CD8-positive, alpha-beta memory T cell (primary cell): ENCODE measurements around the gene TTF1. TPM values are rescaled to one million over a fixed set of nuclear protein-coding genes. Genes with fewer than 3 reads are reported as not detected.
"Not testable (repeated sequence)": the region's sequence is repeated elsewhere in the genome, so short reads cannot be mapped to it uniquely, and the experiment has no call there.

Experiments
- CTCF ChIA-PET: fragments of 350-600 bp; sonication (Branson Sonifier 250); formaldehyde crosslinking; loops from one replicate; lab custom pipeline; 2021; ENCODE audit warnings: antibody characterized with exemption; lab: Charles Lee
- POLR2A ChIA-PET: fragments of 350-600 bp; sonication (Branson Sonifier 250); formaldehyde crosslinking; loops from one replicate; lab custom pipeline; 2021; ENCODE audit warnings: antibody characterized with exemption; lab: Charles Lee
- DNase-seq, 5 donors: peaks; one replicate each; pipeline versions ENCODE4 v3.0.0 to v3.0.0-alpha.2; 2020 to 2022; ENCODE audit warnings: mixed read lengths in 1 of 5
- H3K27ac ChIP-seq: one replicate; pipeline ENCODE4 v1.7.0; 2013; ENCODE audit warnings: low read depth, mild to moderate bottlenecking, low read length, moderate library complexity
- H3K27me3 ChIP-seq: 2 replicates; pipeline ENCODE4 v1.7.0; 2013; ENCODE audit warnings: low read length, mild to moderate bottlenecking; ENCODE audit not compliant: insufficient read depth, poor library complexity, severe bottlenecking
- H3K36me3 ChIP-seq: 2 replicates; pipeline ENCODE4 v1.7.0; 2013; ENCODE audit warnings: mild to moderate bottlenecking, low read length, moderate library complexity; ENCODE audit not compliant: insufficient read depth
- H3K4me1 ChIP-seq: 2 replicates; pipeline ENCODE4 v1.7.0; 2013; ENCODE audit warnings: mild to moderate bottlenecking, low read length, moderate library complexity; ENCODE audit not compliant: insufficient read depth
- H3K4me3 ChIP-seq: 2 replicates; pipeline ENCODE4 v1.7.0; 2013; ENCODE audit warnings: mild to moderate bottlenecking, low read length
- H3K9me3 ChIP-seq: 2 replicates; pipeline ENCODE4 v1.7.0; 2013; ENCODE audit warnings: mild to moderate bottlenecking, low read length
- H3K27ac Mint-ChIP-seq, 8 donors: one replicate each; pipeline ENCODE4 v1.8.0; 2020 to 2021; ENCODE audit warnings: mixed read lengths in 8 of 8, mild to moderate bottlenecking in 6 of 8, inconsistent platforms in 3 of 8, moderate library complexity in 3 of 8
- H3K27me3 Mint-ChIP-seq, 2 donors: one replicate each; pipeline ENCODE4 v1.8.0; 2020 to 2021; ENCODE audit warnings: mixed read lengths in 2 of 2, mild to moderate bottlenecking in 1 of 2, moderate library complexity in 1 of 2
- H3K36me3 Mint-ChIP-seq, 3 donors: one replicate each; pipeline ENCODE4 v1.8.0; 2020 to 2021; ENCODE audit warnings: mixed read lengths in 3 of 3, inconsistent platforms in 1 of 3, mild to moderate bottlenecking in 1 of 3
- H3K4me1 Mint-ChIP-seq, 3 donors: one replicate each; pipeline ENCODE4 v1.8.0; 2020 to 2021; ENCODE audit warnings: mixed read lengths in 3 of 3, inconsistent platforms in 1 of 3, mild to moderate bottlenecking in 1 of 3
- H3K4me3 Mint-ChIP-seq, 7 donors: one replicate each; pipeline ENCODE4 v1.8.0; 2020 to 2021; ENCODE audit warnings: mixed read lengths in 7 of 7, mild to moderate bottlenecking in 6 of 7, moderate library complexity in 4 of 7, inconsistent platforms in 2 of 7
- H3K9me3 Mint-ChIP-seq, 5 donors: one replicate each; pipeline ENCODE4 v1.8.0; 2020 to 2022; ENCODE audit warnings: mixed read lengths in 5 of 5, mild to moderate bottlenecking in 3 of 5, moderate library complexity in 2 of 5, inconsistent platforms in 1 of 5
- polyA plus RNA-seq: library from polyadenylated mRNA; unstranded; fragments of 300-500 nt; fragmentation: Illumina TruSeq; gene quantifications from one replicate; pipeline ENCODE4 v1.2.3, GENCODE V29; 2021
- total RNA-seq, 2 experiments: library from RNA; stranded (reverse); gene quantifications; one replicate each; pipeline ENCODE4 v1.2.3, GENCODE V29; 2021

Gene TTF1
- total and polyA plus RNA-seq, 3 experiments from 2014 or later: 7.3 to 25.1 (median 23.9) TPM

DNA sequence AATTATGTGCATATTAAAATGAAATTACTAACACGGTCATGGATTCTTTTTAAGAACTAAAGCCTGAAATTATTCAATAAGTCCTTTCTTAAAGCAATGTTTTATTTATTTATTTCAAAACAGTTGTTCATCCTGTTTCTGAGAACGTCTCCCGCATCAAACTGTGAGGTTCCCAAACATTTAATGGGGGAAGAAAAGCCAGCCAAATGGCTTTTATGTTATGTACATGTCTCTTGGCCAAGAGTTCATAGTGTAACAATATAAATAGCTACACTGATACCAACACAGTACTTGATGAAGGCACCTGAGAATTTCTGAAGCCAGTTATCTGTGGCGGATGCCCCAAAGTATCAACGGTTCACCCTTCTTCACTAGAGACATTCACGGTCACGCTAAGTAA, 15.7 kb downstream of the TTF1 start:
- Mint-ChIP-seq H3K9me3 (no peaks in the 10 kb centered on the region), H3K27me3 (no peaks in the 10 kb centered on the region), H3K27ac (peak overlapping the region in 1 of 8 donors; percentile 7), H3K4me1 (no peaks in the 10 kb centered on the region), H3K4me3 (no peak overlapping the region), H3K36me3 (peaks cover 15 to 89% (median 22%) of the 10 kb centered on the region in 3 donors)
- Histone ChIP-seq H3K36me3 (peaks cover 58% of the 10 kb centered on the region), H3K27ac (no peak overlapping the region), H3K9me3 (no peaks in the 10 kb centered on the region), H3K4me3 (no peak overlapping the region), H3K4me1 (no peaks in the 10 kb centered on the region), H3K27me3 (no peaks in the 10 kb centered on the region)
- no peak for DNase-seq
- POLR2A ChIA-PET: interaction anchor here (0.6 kb wide), 1 partner anchor 1205 kb away, joined by 3 read pairs; no protein-coding TSS in a partner anchor
- CTCF ChIA-PET: no interaction called here

DNA sequence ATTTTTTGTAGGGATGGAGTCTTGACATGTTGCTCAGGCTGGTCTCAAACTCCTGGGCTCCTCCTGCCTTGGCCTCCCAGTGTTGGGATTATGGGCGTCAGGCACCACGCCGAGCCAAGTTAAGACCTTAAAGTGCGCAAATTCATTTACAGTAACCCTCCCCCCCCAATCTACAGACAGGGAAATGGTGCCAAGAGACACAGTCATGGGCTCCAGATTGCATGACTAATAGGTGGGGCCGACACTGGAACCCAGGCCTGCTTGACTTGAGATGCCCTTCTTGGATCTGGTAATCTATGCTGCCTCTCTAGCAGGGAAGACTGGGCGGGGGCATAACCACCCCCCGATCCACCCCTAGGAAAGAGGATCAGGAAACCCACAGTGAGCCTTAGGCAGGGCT, 19.5 kb downstream of the TTF1 start:
- no peak overlapping the region for H3K4me3 Mint-ChIP-seq
- peaks cover 55% of the 10 kb centered on the region for H3K36me3 ChIP-seq
- no peaks in the 10 kb centered on the region for H3K27me3 ChIP-seq
- CTCF ChIA-PET: no interaction called here
- H3K27me3 Mint-ChIP-seq: no peaks in the 10 kb centered on the region
- no peaks in the 10 kb centered on the region for H3K9me3 Mint-ChIP-seq
- no peaks in the 10 kb centered on the region for H3K4me1 ChIP-seq
- no peaks in the 10 kb centered on the region for H3K9me3 ChIP-seq
- POLR2A ChIA-PET: no interaction called here
- peaks cover 9 to 90% (median 22%) of the 10 kb centered on the region in 3 donors for H3K36me3 Mint-ChIP-seq
- no peak for DNase-seq
- H3K4me1 Mint-ChIP-seq: peaks cover 11 to 17% (median 16%) of the 10 kb centered on the region in 3 donors
- H3K27ac Mint-ChIP-seq: peak overlapping the region in 1 of 8 donors; percentile 61
- H3K4me3 ChIP-seq: no peak overlapping the region
- H3K27ac ChIP-seq: no peak overlapping the region

DNA sequence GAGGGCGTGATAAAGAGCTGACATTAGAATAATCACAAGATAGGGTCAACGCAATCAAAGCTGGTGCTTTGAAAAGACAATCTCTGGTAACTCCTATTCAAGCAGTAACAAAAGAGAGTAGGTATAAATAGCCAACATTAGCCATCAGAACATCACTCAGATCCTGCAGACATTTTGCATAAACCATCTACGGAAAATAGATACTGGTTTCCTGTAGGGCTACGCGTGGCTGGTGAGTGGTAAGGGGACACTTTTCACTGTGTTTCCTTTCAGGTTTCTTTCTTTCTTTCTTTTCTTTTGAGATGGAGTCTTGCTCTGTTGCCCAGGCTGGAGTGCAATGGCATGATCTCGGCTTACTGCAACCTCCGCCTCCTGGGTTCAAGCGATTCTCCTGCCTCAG, 22.3 kb downstream of the TTF1 start:
- no peaks in the 10 kb centered on the region for H3K4me1 ChIP-seq
- H3K36me3 Mint-ChIP-seq: peaks cover under 1 to 77% (median 13%) of the 10 kb centered on the region in 3 donors

DNA sequence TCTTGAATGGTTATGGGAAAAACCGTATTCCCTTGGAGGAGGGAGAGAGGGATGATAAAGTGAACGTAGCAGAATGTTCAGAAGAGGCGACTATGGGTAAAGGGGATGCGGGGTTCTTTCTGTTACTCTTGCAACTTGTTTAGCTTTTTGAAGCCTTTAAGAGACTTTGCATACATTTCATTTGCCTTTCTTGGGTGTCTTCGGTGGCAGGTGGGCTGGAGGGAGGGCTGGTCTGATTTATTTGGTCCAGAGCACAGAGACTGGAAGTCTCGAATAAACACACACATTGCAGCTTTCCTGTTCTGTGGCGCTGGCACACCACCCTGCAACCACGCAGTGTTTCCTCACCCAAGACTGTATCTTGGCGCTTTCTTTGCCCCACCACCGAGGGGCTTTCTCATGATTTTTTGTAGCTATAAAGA, 23.2 kb downstream of the TTF1 start:
- Mint-ChIP-seq H3K27ac (peak overlapping the region in 4 of 8 donors; percentile 24 to 81 (median 57)), H3K9me3 (no peaks in the 10 kb centered on the region), H3K36me3 (peaks cover 0 to 69% (median 13%) of the 10 kb centered on the region in 3 donors), H3K27me3 (no peaks in the 10 kb centered on the region), H3K4me1 (peaks cover 15 to 23% (median 21%) of the 10 kb centered on the region in 3 donors), H3K4me3 (no peak overlapping the region)
- POLR2A ChIA-PET: no interaction called here
- CTCF ChIA-PET: interaction anchor here (1.2 kb wide), 1 partner anchor 17 kb away, joined by 3 read pairs; no protein-coding TSS in a partner anchor
- Histone ChIP-seq H3K27ac (no peak overlapping the region), H3K4me3 (no peak overlapping the region), H3K9me3 (no peaks in the 10 kb centered on the region), H3K27me3 (no peaks in the 10 kb centered on the region), H3K36me3 (peaks cover 51% of the 10 kb centered on the region), H3K4me1 (no peaks in the 10 kb centered on the region)
- DNase-seq: no peak

More for the DNA sequence above, 22.3 kb downstream of the TTF1 start:
- H3K4me3 Mint-ChIP-seq: no peak overlapping the region
- POLR2A ChIA-PET: no interaction called here
- CTCF ChIA-PET: interaction anchor here (0.6 to 1.2 kb wide), 2 partner anchors 17 to 92 kb away, joined by 3 read pairs; no protein-coding TSS in a partner anchor
- Histone ChIP-seq H3K27ac (no peak overlapping the region), H3K36me3 (peaks cover 48% of the 10 kb centered on the region), H3K27me3 (no peaks in the 10 kb centered on the region), H3K9me3 (no peaks in the 10 kb centered on the region), H3K4me3 (no peak overlapping the region)
- no peak for DNase-seq
- no peaks in the 10 kb centered on the region for H3K27me3 Mint-ChIP-seq
- no peaks in the 10 kb centered on the region for H3K9me3 Mint-ChIP-seq
- H3K4me1 Mint-ChIP-seq: peaks cover 15 to 23% (median 21%) of the 10 kb centered on the region in 3 donors
- H3K27ac Mint-ChIP-seq: peak overlapping the region in 4 of 8 donors; percentile 19 to 57 (median 38)

DNA sequence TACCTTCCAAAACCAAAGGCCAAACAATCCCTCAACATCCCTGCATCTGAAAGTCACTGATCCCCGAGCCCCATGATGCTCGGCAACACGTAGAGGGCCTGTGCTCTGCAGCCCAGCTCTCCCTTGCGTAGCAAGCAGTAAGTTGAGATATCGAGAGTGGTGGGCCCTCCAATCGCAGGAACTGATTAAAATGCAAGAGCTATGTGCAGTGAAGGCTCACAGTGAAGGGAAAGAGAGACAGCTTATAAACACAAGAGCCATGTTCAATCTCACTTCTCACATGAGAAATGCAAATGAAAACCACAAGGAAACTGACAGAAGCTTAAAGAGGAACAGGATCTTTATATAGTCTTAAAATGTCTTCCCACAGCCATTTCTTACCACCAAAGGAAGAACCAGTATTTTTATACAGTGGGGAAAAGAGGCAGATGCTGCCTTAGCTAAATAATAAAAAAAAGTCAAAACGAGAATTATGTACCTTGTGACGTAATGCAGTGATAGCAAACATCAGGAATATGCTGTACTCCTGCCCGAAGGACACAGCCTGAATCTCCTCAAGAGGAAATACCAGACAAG, 24.6 kb downstream of the TTF1 start:
- Histone ChIP-seq H3K36me3 (peaks cover 53% of the 10 kb centered on the region), H3K27ac (no peak overlapping the region), H3K27me3 (no peaks in the 10 kb centered on the region), H3K9me3 (no peaks in the 10 kb centered on the region), H3K4me1 (no peaks in the 10 kb centered on the region), H3K4me3 (no peak overlapping the region)
- ChIA-PET CTCF (no interaction called here), POLR2A (no interaction called here)
- DNase-seq: no peak
- peaks cover 15 to 23% (median 21%) of the 10 kb centered on the region in 3 donors for H3K4me1 Mint-ChIP-seq
- peak overlapping the region in 1 of 8 donors; percentile 24 for H3K27ac Mint-ChIP-seq
- no peaks in the 10 kb centered on the region for H3K27me3 Mint-ChIP-seq
- H3K4me3 Mint-ChIP-seq: no peak overlapping the region
- H3K36me3 Mint-ChIP-seq: peaks cover 0 to 57% (median 9%) of the 10 kb centered on the region in 3 donors
- no peaks in the 10 kb centered on the region for H3K9me3 Mint-ChIP-seq

DNA sequence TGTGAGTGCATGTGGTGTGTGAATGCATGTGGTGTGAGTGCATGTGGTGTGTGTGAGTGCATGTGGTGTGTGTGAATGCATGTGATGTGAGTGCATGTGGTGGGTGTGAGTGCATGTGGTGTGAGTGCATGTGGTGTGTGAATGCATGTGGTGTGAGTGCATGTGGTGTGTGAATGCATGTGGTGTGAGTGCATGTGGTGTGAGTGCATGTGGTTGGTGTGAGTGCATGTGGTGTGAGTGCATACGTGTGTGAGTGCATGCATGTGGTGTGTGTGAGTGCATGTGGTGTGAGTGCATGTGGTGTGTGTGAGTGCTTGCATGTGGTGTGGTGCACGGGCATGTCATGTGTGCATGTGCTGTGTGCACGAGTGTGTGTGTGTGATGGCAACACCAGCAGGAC, 28.2 kb downstream of the TTF1 start:
- peaks cover 4 to 29% (median 9%) of the 10 kb centered on the region in 3 donors for H3K36me3 Mint-ChIP-seq

DNA sequence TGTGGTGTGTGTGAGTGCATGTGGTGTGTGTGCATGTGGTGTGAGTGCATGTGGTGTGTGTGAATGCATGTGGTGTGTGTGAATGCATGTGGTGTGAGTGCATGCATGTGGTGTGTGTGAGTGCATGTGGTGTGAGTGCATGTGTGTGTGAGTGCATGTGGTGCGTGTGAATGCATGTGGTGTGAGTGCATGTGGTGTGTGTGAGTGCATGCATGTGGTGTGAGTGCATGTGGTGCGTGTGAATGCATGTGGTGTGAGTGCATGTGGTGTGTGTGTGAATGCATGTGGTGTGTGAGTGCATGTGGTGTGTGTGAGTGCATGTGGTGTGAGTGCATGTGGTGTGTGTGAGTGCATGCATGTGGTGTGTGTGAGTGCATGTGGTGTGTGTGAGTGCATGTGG, 28.9 kb downstream of the TTF1 start:
- H3K4me1 ChIP-seq, H3K27me3 ChIP-seq, CTCF ChIA-PET, H3K9me3 ChIP-seq, POLR2A ChIA-PET, H3K9me3 Mint-ChIP-seq, H3K27me3 Mint-ChIP-seq, H3K27ac Mint-ChIP-seq, DNase-seq, H3K4me3 ChIP-seq, H3K27ac ChIP-seq, H3K4me3 Mint-ChIP-seq: not testable (repeated sequence)
- Mint-ChIP-seq H3K4me1 (peaks cover 8 to 14% (median 13%) of the 10 kb centered on the region in 3 donors), H3K36me3 (peaks cover 4 to 26% (median 7%) of the 10 kb centered on the region in 3 donors)
- H3K36me3 ChIP-seq: peaks cover 47% of the 10 kb centered on the region

More for the DNA sequence above, 28.2 kb downstream of the TTF1 start:
- DNase-seq, H3K27ac ChIP-seq, POLR2A ChIA-PET, H3K27me3 ChIP-seq, CTCF ChIA-PET, H3K4me1 ChIP-seq, H3K4me3 Mint-ChIP-seq, H3K9me3 ChIP-seq, H3K27me3 Mint-ChIP-seq, H3K4me3 ChIP-seq, H3K9me3 Mint-ChIP-seq, H3K27ac Mint-ChIP-seq: not testable (repeated sequence)
- H3K4me1 Mint-ChIP-seq: peaks cover 8 to 13% (median 11%) of the 10 kb centered on the region in 3 donors
- peaks cover 50% of the 10 kb centered on the region for H3K36me3 ChIP-seq
